GM18907 (cell line): ENCODE measurements around the gene CD86.

ENCODE experiments used
- ATAC-seq: cut with Tn5 transposase; IDR thresholded peaks from one replicate; pipeline ENCODE4 v1.9.1; 2021; ENCODE audit warnings: mild to moderate bottlenecking, moderate library complexity; ENCODE audit not compliant: unreplicated experiment

The CD86 gene

GRCh38 chr3:122058294-122058693 is 3.1 kb downstream of the CD86 start:
- peak; percentile 54 for ATAC-seq

- ATAC-seq = no peak
Observed at GRCh38 chr3:122060040-122060698, 5.0 kb downstream of the CD86 start.

- ATAC-seq = peak; percentile 46
Observed at GRCh38 chr3:122063908-122064307, 8.7 kb downstream of the CD86 start.

- ATAC-seq = no peak
Observed at GRCh38 chr3:122064326-122064725, 9.2 kb downstream of the CD86 start.

GRCh38 chr3:122066331-122067213 is 11.4 kb downstream of the CD86 start:
- ATAC-seq = peak; percentile 13

- peak; percentile 52 for ATAC-seq
Observed at GRCh38 chr3:122067214-122067550, 12.0 kb downstream of the CD86 start.

GRCh38 chr3:122067588-122068240 is 12.6 kb downstream of the CD86 start:
- peak; percentile 36 for ATAC-seq

GRCh38 chr3:122074621-122075265 is 19.6 kb downstream of the CD86 start:
- ATAC-seq = peak; percentile 67

GRCh38 chr3:122076491-122077292 is 21.5 kb downstream of the CD86 start:
- peak; percentile 12 for ATAC-seq

GRCh38 chr3:122077293-122078234 is 22.4 kb downstream of the CD86 start:
- ATAC-seq = peak; percentile 43

GRCh38 chr3:122078235-122078935 is 23.2 kb downstream of the CD86 start:
- ATAC-seq = no peak

- ATAC-seq = no peak
Observed at GRCh38 chr3:122079524-122080206, 24.5 kb downstream of the CD86 start.

- no peak for ATAC-seq
Observed at GRCh38 chr3:122080207-122080587, 25.0 kb downstream of the CD86 start.

GRCh38 chr3:122081543-122082247 is 26.5 kb downstream of the CD86 start:
- peak; percentile 42 for ATAC-seq

- ATAC-seq = no peak
Observed at GRCh38 chr3:122082357-122082756, 27.2 kb downstream of the CD86 start.

GRCh38 chr3:122084799-122085198 is 29.6 kb downstream of the CD86 start:
- no peak for ATAC-seq

GRCh38 chr3:122085673-122086072 is 30.5 kb downstream of the CD86 start:
- no peak for ATAC-seq

GRCh38 chr3:122088531-122088930 is 33.4 kb downstream of the CD86 start:
- no peak for ATAC-seq
